SK-N-SH treated with all-trans-retinoic acid at 6 μM for 48 hours (cell line): Measurements from ENCODE around the gene ROBO1.

ENCODE experiments used
- BACH2 ChIP-seq: fragments of 250-450 bp; sonication (Bioruptor Pico); IDR thresholded peaks from 2 replicates; pipeline ENCODE4 v1.9.0; 2021; ENCODE audit warnings: mild to moderate bottlenecking, borderline replicate concordance
- CSDC2 ChIP-seq: fragments of 250-450 bp; sonication (Bioruptor Pico); IDR thresholded peaks from 2 replicates; pipeline ENCODE4 v1.5.0; 2020; ENCODE audit warnings: mild to moderate bottlenecking, moderate library complexity
- GLIS3 ChIP-seq: fragments of 250-450 bp; sonication (Bioruptor Pico); IDR thresholded peaks from 2 replicates; pipeline ENCODE4 v1.5.0; 2020; ENCODE audit warnings: mild to moderate bottlenecking, moderate library complexity

DNA sequence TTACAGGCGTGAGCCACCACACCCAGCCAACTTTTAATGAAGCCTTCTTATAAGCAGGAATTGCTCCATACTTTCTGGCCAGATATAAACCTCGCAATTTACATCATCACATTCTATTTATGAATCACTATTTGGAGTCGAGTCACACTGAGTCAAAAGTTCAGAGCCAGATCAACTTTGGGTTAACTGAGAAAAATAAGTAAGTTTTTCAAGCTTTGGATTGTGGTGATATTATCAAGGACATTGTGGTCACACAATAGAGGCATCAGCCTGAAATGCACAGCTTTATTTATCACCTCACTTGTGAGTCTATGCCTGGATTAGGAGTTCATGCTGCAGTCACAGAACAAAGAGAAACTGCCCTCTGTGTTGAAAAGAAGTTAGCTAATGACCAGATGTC is 1163.5 kb downstream of the ROBO1 start:
- no peak for TF ChIP-seq BACH2 (CRISPR knock-in tag)
- TF ChIP-seq GLIS3 (CRISPR knock-in tag), result no peak
- no peak for TF ChIP-seq CSDC2 (CRISPR knock-in tag)
